ENCODE data around the gene GTF3C2. TPM values are rescaled to one million over a fixed set of nuclear protein-coding genes. Genes with fewer than 3 reads are reported as not detected.

The GTF3C2 gene
- total and polyA plus RNA-seq, 2 of the 13 experiments (the other 11 are each of a cell fraction or from before 2014, with no cell fraction given) = 77.5 to 130 TPM

- TF ChIP-seq ARNTL (CRISPR knock-in tag; IDR thresholded peaks at IDR 0.05) (peak; percentile 94), ETV6 (CRISPR knock-in tag; conservative IDR thresholded peaks at IDR 0.05) (no peak; the same call in 1 of the 2 replicates), TOPORS (CRISPR knock-in tag; IDR thresholded peaks at IDR 0.05) (peak; percentile 92), ZNF556 (CRISPR knock-in tag; IDR thresholded peaks at IDR 0.05; ENCODE audit: borderline replicate concordance) (0 out of 2 replicates have a peak, but pooled peaks have one; percentile 44), MXD4 (CRISPR knock-in tag; IDR thresholded peaks at IDR 0.05) (peak; percentile 96), TAF1 (CRISPR knock-in tag; IDR thresholded peaks at IDR 0.05) (peak; percentile 95), RNF2 (conservative IDR thresholded peaks at IDR 0.05; ENCODE audit: low read depth) (peak; percentile 64), TGIF2 (CRISPR knock-in tag; IDR thresholded peaks at IDR 0.05) (peak; percentile 69), ARID3A (IDR thresholded peaks at IDR 0.05; ENCODE audit: low read depth, low read length) (peak; percentile 44; the same call in 1 of the 2 replicates), SNAPC5 (CRISPR knock-in tag; IDR thresholded peaks at IDR 0.05; ENCODE audit: borderline replicate concordance) (0 out of 2 replicates have a peak, but pooled peaks have one; percentile 70), ATF2 (CRISPR knock-in tag; IDR thresholded peaks at IDR 0.05) (peak; percentile 84; the same call in 1 of the 2 replicates), ZNF530 (CRISPR knock-in tag; IDR thresholded peaks at IDR 0.05; ENCODE audit: low read depth) (no peak; the same call in 1 of the 2 replicates), ZSCAN12 (CRISPR knock-in tag; IDR thresholded peaks at IDR 0.05) (no peak), E2F2 (CRISPR knock-in tag; IDR thresholded peaks at IDR 0.05; ENCODE audit: borderline replicate concordance) (peak; percentile 78; the same call in 1 of the 2 replicates), ZIK1 (CRISPR knock-in tag; IDR thresholded peaks at IDR 0.05; ENCODE audit: borderline replicate concordance, low read depth) (peak; percentile 77; the same call in 1 of the 2 replicates), REXO4 (CRISPR knock-in tag; IDR thresholded peaks at IDR 0.05; ENCODE audit: borderline replicate concordance) (0 out of 2 replicates have a peak, but pooled peaks have one; percentile 54), NRL (CRISPR knock-in tag; IDR thresholded peaks at IDR 0.05; ENCODE audit: borderline replicate concordance) (peak; percentile 97), ZFYVE20 (CRISPR knock-in tag; IDR thresholded peaks at IDR 0.05; ENCODE audit: borderline replicate concordance, low read depth) (no peak), RFX5 (IDR thresholded peaks at IDR 0.05; ENCODE audit: low read depth, low read length) (no peak), ZSCAN29 (CRISPR knock-in tag; conservative IDR thresholded peaks at IDR 0.05) (0 out of 2 replicates have a peak, but pooled peaks have one; percentile 21), ZSCAN5A (CRISPR knock-in tag; IDR thresholded peaks at IDR 0.05; ENCODE audit: borderline replicate concordance) (0 out of 2 replicates have a peak, but pooled peaks have one; percentile 22), ZNF34 (CRISPR knock-in tag; IDR thresholded peaks at IDR 0.05; ENCODE audit: borderline replicate concordance) (no peak; the same call in 1 of the 2 replicates), ZNF850 (CRISPR knock-in tag; conservative IDR thresholded peaks at IDR 0.05) (no peak)
Observed at GRCh38 chr2:27322766-27323595, 33.6 kb downstream of the GTF3C2 start, which contains the start of gene MPV17 (continued).
